Endothelial cell of umbilical vein (primary cell): ENCODE measurements around the gene COL5A1. TPM values are rescaled to one million over a fixed set of nuclear protein-coding genes. Genes with fewer than 3 reads are reported as not detected.

Experiments used
- BruUV-seq: library from RNA; stranded (reverse); fragments of 400-500 nt; replicated peaks from 2 replicates; lab custom pipeline; 2021; lab: Mats Ljungman, UMichigan
- CTCF ChIA-PET: fragments of 300-600, 350-600 bp; sonication (Branson Sonifier 250); formaldehyde crosslinking; loops from one replicate; lab custom pipeline; 2021; ENCODE audit warnings: antibody characterized with exemption, inconsistent platforms; lab: Charles Lee
- POLR2A ChIA-PET: fragments of 300-600, 350-600 bp; sonication (Branson Sonifier 250); formaldehyde crosslinking; loops from one replicate; lab custom pipeline; 2021; ENCODE audit warnings: antibody characterized with exemption, inconsistent platforms; lab: Charles Lee
- DNase-seq: peaks from one replicate; pipeline ENCODE4 v3.0.0-alpha.2; 2011; ENCODE audit warnings: low read depth, low spot score
- FAIRE-seq: peaks from 2 replicates; lab custom pipeline; 2011; peaks lifted over from hg19 to GRCh38; lab: Jason Lieb, UNC
- H2AFZ ChIP-seq: 2 replicates; pipeline ENCODE4 v1.6.0; 2012; ENCODE audit warnings: low read depth, low read length, control low read depth, inconsistent platforms
- H3K27ac ChIP-seq: 2 replicates; pipeline ENCODE4 v1.5.1; 2011; ENCODE audit warnings: low read depth, mild to moderate bottlenecking, control low read depth, low read length, moderate library complexity; ENCODE audit not compliant: insufficient read depth
- H3K27me3 ChIP-seq, 2 experiments: 2 replicates each; pipeline versions ENCODE4 v1.6.0 to v1.6.1; 2011; ENCODE audit warnings: low read length in 2 of 2, mixed read lengths in 1 of 2; ENCODE audit not compliant: control insufficient read depth in 2 of 2, insufficient read depth in 2 of 2
- H3K36me3 ChIP-seq, 2 experiments: 2 replicates in 1 of 2; 3 replicates in 1 of 2; pipeline ENCODE4 v1.5.1; 2011; ENCODE audit warnings: low read length in 2 of 2, mild to moderate bottlenecking in 1 of 2, moderate library complexity in 1 of 2; ENCODE audit not compliant: control insufficient read depth in 2 of 2, insufficient read depth in 2 of 2; ENCODE audit errors: extremely low read depth in 1 of 2
- H3K4me1 ChIP-seq: 3 replicates; pipeline ENCODE4 v1.5.1; 2011; ENCODE audit warnings: mild to moderate bottlenecking, low read length; ENCODE audit not compliant: control insufficient read depth, insufficient read depth; ENCODE audit errors: extremely low read depth
- H3K4me2 ChIP-seq: 2 replicates; pipeline ENCODE4 v1.6.1; 2011; ENCODE audit warnings: low read length, control low read depth, mixed read lengths; ENCODE audit not compliant: insufficient read depth
- H3K4me3 ChIP-seq, 3 experiments: fragments of 200-600 bp in 1 of 3; sonication (generic), shearing (Covaris generic) in 1 of 3; replicated peaks in 1 of 3; 2 replicates each; pipeline ENCODE4 v1.5.1; 2011 to 2016; ENCODE audit warnings: control low read depth in 3 of 3, low read length in 3 of 3, mild to moderate bottlenecking in 2 of 3, inconsistent platforms in 1 of 3, low read depth in 1 of 3, moderate library complexity in 1 of 3; ENCODE audit not compliant: insufficient read depth in 1 of 3
- H3K79me2 ChIP-seq: 2 replicates; pipeline ENCODE4 v1.6.0; 2012; ENCODE audit warnings: low read length, inconsistent platforms; ENCODE audit not compliant: control insufficient read depth, insufficient read depth
- H3K9ac ChIP-seq: replicated peaks from 2 replicates; pipeline ENCODE3; 2011; ENCODE audit warnings: low read length, control low read depth; ENCODE audit not compliant: insufficient read depth; ENCODE audit errors: extremely low read depth
- H3K9me1 ChIP-seq: replicated peaks from 3 replicates; pipeline ENCODE4 v1.6.0; 2011; ENCODE audit warnings: mild to moderate bottlenecking, low read length; ENCODE audit not compliant: control insufficient read depth, insufficient read depth; ENCODE audit errors: extremely low read depth
- H3K9me3 ChIP-seq: replicated peaks from 2 replicates; pipeline ENCODE4 v1.5.1; 2012; ENCODE audit warnings: low read length, inconsistent platforms; ENCODE audit not compliant: control insufficient read depth, insufficient read depth
- H4K20me1 ChIP-seq: replicated peaks from 2 replicates; pipeline ENCODE3; 2011; ENCODE audit warnings: mild to moderate bottlenecking, low read length; ENCODE audit not compliant: control insufficient read depth, insufficient read depth; ENCODE audit errors: extremely low read depth
- EZH2 ChIP-seq: IDR thresholded peaks from 2 replicates; pipeline ENCODE4 v1.6.1; 2012; ENCODE audit warnings: borderline replicate concordance, low read depth, mild to moderate bottlenecking, moderate library complexity, low read length, inconsistent platforms; ENCODE audit not compliant: severe bottlenecking
- FOS ChIP-seq: IDR thresholded peaks from 2 replicates; pipeline ENCODE4 v1.6.1; 2011; ENCODE audit warnings: mild to moderate bottlenecking, low read length, moderate library complexity, borderline replicate concordance; ENCODE audit not compliant: insufficient read depth
- GATA2 ChIP-seq: IDR thresholded peaks from 2 replicates; pipeline ENCODE4 v1.7.0; 2011; ENCODE audit warnings: low read depth, mild to moderate bottlenecking, moderate library complexity, mixed read lengths, low read length; ENCODE audit not compliant: insufficient read length, insufficient read depth
- MAX ChIP-seq: IDR thresholded peaks from 2 replicates; pipeline ENCODE4 v1.6.1; 2011; ENCODE audit not compliant: insufficient read depth, insufficient read length
- MYC ChIP-seq: IDR thresholded peaks from one replicate; pipeline ENCODE4 v1.6.1; 2011; ENCODE audit warnings: mild to moderate bottlenecking, low read depth, low read length
- POLR2A ChIP-seq: IDR thresholded peaks from 2 replicates; pipeline ENCODE4 v1.6.1; 2012; ENCODE audit warnings: low read depth, mild to moderate bottlenecking, control low read depth, low read length
- POLR2AphosphoS5 ChIP-seq: IDR thresholded peaks from 2 replicates; pipeline ENCODE4 v1.6.1; 2012; ENCODE audit warnings: low read depth, mild to moderate bottlenecking, control low read depth, low read length, moderate library complexity; ENCODE audit not compliant: insufficient read depth
- dilution Hi-C: fragments of 300-500 bp; cut with MboI; formaldehyde crosslinking; loops from one replicate; pipeline ENCODE4 v1.15.0; 2019; ENCODE audit warnings: low sequenced_read_pairs; ENCODE audit not compliant: extremely low pct_ligation_motif_present
- intact Hi-C: fragments of 100-400 bp; cut with micrococcal nuclease; formaldehyde crosslinking; loops from one replicate; pipeline ENCODE4 v1.10.0; 2022
- polyA plus RNA-seq, 4 experiments: library from polyadenylated mRNA; depleted of rRNA in 3 of 4; stranded (reverse) in 3 of 4; unstranded in 1 of 4; fragments of >200 nt; gene quantifications; 2 replicates each; pipeline versions ENCODE4 v1.2.1 to v1.2.3, GENCODE V29; 2011 to 2012; ENCODE audit warnings: missing spikeins in 1 of 4
- total RNA-seq: library from RNA; stranded (reverse); gene quantifications from 2 replicates; pipeline ENCODE4 v1.2.3, GENCODE V29; 2021
- TF ChIP-seq, protein P1 (sequence below), 2 donors: IDR thresholded peaks; 1 replicate in 1 of 2; 2 replicates in 1 of 2; pipeline ENCODE4 v1.5.1; 2011; ENCODE audit warnings: low read length in 2 of 2, mild to moderate bottlenecking in 2 of 2, moderate library complexity in 2 of 2, control low read depth in 1 of 2, inconsistent platforms in 1 of 2, low read depth in 1 of 2; ENCODE audit not compliant: insufficient read depth in 1 of 2; ENCODE audit errors: extremely low read depth in 1 of 2

COL5A1 gene
- total and polyA plus RNA-seq, 2 donors (not counting 3 experiments of a cell fraction or from before 2014, with no cell fraction given): 97.4 to 175 TPM

- DNase-seq (no peak), FAIRE-seq (no peak)
- H2AFZ ChIP-seq: no peak overlapping the region
- H3K36me3 ChIP-seq: peaks cover 0 to 12% of the 10 kb centered on the region in 2 experiments
- ChIA-PET CTCF (interaction anchor here (1.3 to 4.3 kb wide), 4 partner anchors 11 to 238 kb away, joined by 3 to 50 read pairs (median 6); no protein-coding TSS in a partner anchor), POLR2A (no interaction called here)
- no peaks in the 10 kb centered on the region for H3K27me3 ChIP-seq
- H4K20me1 ChIP-seq: no peaks in the 10 kb centered on the region
- no TSS peak for BruUV-seq
- TF ChIP-seq FOS (no peak), EZH2 (no peak), POLR2AphosphoS5 (no peak), POLR2A (no peak), GATA2 (no peak), MYC (no peak), MAX (no peak)
- TF ChIP-seq, protein P1, sequence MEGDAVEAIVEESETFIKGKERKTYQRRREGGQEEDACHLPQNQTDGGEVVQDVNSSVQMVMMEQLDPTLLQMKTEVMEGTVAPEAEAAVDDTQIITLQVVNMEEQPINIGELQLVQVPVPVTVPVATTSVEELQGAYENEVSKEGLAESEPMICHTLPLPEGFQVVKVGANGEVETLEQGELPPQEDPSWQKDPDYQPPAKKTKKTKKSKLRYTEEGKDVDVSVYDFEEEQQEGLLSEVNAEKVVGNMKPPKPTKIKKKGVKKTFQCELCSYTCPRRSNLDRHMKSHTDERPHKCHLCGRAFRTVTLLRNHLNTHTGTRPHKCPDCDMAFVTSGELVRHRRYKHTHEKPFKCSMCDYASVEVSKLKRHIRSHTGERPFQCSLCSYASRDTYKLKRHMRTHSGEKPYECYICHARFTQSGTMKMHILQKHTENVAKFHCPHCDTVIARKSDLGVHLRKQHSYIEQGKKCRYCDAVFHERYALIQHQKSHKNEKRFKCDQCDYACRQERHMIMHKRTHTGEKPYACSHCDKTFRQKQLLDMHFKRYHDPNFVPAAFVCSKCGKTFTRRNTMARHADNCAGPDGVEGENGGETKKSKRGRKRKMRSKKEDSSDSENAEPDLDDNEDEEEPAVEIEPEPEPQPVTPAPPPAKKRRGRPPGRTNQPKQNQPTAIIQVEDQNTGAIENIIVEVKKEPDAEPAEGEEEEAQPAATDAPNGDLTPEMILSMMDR (IDR thresholded peaks at IDR 0.05; ENCODE audit: extremely low read depth in 1 of 2, insufficient read depth in 1 of 2, low read depth in 1 of 2, low read length in 2 of 2): no peak
- H3K4me1 ChIP-seq: no peaks in the 10 kb centered on the region
- H3K9ac ChIP-seq: no peak overlapping the region
- dilution Hi-C loops: no loop called here
- peaks cover 19% of the 10 kb centered on the region for H3K79me2 ChIP-seq
- H3K9me1 ChIP-seq: no peaks in the 10 kb centered on the region
- no peak overlapping the region for H3K27ac ChIP-seq
- intact Hi-C loops: no loop called here
- no peak overlapping the region for H3K4me2 ChIP-seq
- H3K4me3 ChIP-seq: no peak overlapping the region
- H3K9me3 ChIP-seq: no peaks in the 10 kb centered on the region
Observed at GRCh38 chr9:134687556-134687955, 46.0 kb downstream of the COL5A1 start.
